Measurements from ENCODE around the gene AJM1.
"Not testable (repeated sequence)": the region's sequence is repeated elsewhere in the genome, so short reads cannot be mapped to it uniquely, and the experiment has no call there.

AJM1 gene

DNA sequence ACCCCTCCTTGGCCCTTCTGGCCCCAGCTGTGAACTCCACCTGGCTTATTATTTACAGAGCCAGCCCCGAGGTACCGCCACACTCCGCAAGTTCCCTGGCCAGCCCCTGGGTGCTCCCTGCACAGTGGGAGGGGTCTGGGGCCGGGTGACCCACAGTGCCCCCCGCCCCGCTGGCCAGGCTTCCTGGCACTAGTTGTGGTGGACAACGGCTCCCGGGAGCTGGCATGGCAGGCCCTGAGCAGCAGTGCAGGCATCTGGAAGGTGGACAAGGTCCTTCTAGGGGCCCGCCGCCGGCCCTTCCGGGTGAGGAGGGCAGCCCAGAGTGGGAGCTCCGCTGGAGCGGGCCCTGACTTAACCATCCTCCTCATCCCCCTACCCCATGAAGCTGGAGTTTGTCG lies 13.8 kb downstream of the AJM1 start:
- DNase-seq (ENCODE audit: low read depth in 2 of 2): no peak

DNA sequence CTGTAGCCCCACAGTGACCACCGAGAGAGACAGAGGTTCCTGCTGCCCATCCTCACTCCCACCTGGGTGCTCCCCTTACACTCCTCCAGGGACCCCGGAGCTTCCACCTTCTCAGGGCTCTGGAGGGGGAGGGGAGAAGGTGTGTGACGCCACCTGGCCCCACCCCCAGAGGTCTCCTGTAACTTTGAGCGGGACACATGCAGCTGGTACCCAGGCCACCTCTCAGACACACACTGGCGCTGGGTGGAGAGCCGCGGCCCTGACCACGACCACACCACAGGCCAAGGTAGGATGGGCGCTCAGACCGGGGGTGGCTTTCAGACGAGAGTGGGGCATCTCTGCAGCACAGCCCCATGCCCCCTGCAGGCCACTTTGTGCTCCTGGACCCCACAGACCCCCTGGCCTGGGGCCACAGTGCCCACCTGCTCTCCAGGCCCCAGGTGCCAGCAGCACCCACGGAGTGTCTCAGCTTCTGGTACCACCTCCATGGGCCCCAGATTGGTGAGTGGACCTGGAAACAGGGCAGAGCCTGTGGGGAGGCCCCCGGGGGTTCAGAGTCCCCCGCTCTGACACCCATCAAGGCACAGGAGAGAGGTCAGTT lies 14.4 kb downstream of the AJM1 start:
- DNase-seq (ENCODE audit: low read depth in 2 of 2): no peak

DNA sequence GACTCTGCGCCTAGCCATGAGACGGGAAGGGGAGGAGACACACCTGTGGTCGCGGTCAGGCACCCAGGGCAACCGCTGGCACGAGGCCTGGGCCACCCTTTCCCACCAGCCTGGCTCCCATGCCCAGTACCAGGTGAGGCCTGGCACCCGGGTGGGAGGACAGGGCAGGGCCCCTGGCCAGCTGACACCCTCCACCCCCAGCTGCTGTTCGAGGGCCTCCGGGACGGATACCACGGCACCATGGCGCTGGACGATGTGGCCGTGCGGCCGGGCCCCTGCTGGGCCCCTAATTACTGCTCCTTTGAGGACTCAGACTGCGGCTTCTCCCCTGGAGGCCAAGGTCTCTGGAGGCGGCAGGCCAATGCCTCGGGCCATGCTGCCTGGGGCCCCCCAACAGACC lies 14.9 kb downstream of the AJM1 start:
- DNase-seq (ENCODE audit: low read depth in 2 of 2): no peak

DNA sequence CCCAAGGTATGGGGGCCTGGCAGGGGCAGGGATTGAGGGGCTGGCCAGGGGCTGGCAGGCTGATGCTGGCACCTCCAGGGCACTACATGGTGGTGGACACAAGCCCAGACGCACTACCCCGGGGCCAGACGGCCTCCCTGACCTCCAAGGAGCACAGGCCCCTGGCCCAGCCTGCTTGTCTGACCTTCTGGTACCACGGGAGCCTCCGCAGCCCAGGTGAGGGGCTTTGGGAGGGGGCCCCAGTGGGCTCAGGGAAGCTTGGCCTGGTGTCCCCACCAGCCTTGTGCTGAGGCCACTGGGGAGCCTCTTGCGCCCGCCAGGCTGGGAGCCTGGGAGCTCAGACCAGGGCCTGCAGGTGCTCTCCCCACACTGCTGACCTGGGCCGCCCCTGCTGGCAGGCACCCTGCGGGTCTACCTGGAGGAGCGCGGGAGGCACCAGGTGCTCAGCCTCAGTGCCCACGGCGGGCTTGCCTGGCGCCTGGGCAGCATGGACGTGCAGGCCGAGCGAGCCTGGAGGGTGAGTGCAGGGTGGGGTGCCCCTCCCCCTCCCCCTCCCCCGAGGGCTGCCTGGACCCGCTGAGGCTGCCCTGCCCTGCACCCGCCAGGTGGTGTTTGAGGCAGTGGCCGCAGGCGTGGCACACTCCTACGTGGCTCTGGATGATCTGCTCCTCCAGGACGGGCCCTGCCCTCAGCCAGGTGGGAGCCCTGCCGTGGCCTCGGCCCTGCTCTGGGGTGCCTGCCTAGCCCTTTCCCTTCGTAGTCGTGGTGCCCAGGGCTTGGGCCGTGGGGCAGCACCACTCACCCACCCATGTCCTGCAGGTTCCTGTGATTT lies 15.5 kb downstream of the AJM1 start:
- no peak for DNase-seq (ENCODE audit: low read depth in 2 of 2)

DNA sequence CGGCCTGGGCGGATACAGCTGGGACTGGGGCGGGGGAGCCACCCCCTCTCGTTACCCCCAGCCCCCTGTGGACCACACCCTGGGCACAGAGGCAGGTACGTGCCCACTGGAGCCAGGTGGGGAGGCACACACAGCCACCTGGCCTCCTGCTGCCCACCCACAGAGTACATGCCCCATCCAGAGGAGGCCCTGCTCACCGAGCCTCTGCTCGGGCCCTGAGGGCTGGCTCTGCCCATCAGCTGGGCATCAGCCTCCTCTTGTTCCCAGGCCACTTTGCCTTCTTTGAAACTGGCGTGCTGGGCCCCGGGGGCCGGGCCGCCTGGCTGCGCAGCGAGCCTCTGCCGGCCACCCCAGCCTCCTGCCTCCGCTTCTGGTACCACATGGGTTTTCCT lies 16.2 kb downstream of the AJM1 start:
- DNase-seq (ENCODE audit: low read depth in 2 of 2): no peak

DNA sequence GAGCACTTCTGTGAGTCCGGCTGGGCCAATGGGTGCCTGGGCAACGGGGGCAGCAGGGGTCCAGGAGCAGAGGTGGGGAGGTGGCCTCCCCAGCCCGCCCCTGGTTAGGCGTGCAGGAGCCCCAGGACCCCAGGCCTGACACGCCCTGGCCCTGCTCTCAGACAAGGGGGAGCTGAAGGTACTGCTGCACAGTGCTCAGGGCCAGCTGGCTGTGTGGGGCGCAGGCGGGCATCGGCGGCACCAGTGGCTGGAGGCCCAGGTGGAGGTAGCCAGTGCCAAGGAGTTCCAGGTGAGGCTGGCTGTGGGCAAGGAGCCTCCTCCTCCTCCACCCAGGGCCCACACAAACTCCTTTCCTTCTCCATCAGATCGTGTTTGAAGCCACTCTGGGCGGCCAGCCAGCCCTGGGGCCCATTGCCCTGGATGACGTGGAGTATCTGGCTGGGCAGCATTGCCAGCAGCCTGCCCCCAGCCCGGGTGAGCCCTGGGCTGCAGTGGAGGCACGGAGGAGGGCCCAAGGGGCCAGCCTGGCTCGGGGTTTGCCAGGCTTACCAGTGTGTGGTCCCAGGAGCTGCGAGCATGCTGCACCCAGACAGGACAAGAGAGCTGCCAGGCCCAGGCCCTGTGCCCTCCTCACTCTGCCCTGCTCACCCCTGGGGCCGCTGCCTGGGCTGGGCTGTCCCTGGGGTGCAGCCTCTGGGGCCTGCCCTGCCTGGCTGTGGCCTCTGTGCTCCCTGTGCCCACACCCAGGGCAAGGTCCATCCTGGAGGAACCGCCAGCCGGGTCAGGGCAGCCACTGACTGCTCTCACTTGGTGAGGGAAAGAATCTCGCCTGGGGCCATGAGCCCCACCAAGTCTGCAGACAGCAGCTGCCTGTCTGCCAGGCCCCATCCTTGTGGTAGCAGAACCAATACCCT lies 16.8 kb downstream of the AJM1 start:
- DNase-seq (ENCODE audit: low read depth in 2 of 2): no peak

DNA sequence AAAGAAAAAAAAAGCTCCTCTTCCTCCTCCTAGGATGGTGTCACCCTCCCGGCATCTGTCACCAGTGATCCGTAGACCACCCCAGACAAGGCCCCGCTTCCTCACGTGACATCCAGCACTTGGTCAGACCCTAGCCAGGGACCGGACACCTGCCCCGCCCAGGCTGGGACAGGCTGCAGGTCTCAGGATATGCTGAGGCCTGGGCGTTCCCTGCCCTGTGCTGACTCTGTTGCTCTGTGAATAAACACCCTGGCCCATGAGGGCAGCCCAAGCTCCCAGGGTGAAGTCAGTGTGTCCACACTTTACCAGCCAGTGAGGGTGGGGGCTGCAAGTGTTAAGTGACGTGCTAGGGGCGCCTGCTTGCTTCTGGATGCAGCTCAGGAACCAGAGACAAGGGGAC lies 18.3 kb downstream of the AJM1 start:
- DNase-seq (ENCODE audit: low read depth in 2 of 2): no peak

DNA sequence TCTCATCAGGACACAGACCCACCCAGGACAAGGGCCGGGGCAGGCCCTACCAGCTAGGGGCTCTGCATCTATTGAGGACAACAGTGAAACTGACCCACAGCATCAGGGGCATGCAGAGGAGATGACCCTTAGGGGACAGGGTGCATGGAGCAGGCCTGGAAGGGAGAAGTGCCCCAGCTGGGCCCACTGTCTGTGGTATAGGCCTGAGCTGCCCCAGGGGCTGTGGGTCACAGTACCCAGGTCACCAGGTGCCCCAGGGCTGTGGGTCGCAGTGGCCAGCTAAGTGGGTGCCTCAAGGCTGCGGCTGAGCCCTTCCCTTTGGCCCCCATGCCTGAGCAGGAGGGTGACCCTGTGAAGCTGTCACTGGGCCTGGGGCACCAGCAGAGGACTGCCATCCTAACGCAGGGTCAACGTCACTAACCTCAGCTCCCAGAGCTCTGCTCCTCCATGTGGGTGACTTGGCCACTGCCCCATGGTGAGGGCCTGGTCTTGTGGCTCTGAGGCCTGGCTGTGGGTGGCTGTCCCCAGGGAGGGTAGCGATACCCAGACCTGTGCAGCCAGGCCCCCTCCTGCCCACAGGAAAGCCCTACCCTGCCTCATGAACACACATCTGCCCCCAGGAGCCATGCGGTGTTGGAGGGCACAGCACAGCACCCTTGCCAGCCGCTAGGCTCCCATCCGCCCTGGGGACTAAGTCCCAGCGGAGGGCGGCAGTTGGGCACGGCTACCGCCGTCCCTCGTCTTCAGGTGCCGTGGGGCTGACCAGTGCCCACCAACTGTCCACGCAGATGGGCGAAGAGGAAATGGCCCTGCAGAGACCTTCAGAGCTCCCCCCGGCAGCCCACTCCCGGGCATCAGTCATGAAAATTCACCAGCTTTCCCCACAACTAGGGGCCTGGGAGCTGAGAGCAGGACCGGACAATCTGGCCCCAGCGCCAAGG lies 18.9 kb downstream of the AJM1 start:
- no peak for DNase-seq (ENCODE audit: low read depth in 2 of 2)

DNA sequence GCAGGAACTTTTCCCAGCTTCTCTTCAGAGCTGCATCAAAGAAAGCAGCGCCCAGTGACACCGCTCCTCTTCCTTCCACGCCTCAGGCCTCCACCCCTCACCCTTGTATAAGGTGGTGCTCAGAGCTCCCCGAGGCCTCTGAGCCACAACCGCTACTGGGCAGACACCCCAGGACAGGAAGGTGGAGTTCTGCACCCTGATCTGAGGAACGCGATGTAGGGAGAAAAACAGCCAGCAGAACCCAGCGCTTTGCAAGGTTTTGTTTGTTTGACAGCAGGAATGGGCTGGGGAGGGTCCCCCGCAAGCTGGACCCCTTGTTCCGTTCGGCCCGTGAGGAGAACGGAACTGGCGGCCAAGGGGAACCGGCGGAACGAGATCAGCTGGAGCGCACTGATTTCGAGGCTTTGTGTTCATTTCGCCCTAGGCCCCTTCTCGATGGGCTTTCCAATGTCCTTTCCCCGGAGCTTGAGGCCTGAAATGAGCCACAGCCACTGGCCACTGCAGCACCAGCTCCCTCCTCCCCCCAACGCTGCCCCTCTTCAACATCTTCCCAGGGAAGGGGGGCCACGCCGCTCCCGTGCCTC lies 19.7 kb downstream of the AJM1 start:
- DNase-seq (ENCODE audit: low read depth in 2 of 2): no peak

DNA sequence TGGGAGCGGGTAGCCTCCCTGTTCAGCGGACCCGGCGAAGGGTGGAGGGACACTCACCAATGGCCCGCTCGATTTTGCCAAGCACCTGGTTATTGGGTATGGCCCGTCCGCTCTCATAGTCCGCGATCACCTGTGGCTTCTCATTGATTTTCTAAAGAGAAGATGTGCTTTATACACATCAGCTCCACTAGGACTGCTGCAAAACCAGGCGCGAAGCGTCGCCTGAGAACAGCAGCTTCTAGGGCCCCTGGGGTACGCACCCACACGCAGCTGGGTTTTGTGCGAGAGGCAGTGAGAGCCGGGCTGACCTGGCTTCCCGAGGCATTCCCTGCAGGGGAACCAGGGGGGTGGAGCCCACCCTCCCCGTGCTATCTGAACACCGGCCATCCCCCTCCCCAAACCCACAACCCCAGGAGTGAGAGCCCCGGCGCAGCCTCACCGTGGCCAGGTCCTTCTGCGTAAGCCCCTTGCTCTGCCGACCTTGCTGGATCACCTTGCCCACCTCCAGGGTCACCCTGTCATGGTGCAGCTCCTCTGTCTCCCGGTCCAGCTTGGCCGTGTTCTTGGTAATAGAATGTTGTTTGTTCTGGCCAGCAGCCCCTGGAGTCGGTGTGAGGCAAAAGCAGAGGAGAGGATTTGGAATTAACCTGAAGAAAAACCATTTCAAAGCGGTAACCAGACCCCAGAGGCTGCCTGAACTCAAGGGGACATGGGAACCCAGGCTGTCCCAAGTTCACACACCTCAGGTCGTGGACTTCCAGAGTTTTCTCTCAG lies 20.8 kb downstream of the AJM1 start:
- DNase-seq (ENCODE audit: low read depth in 2 of 2): no peak

DNA sequence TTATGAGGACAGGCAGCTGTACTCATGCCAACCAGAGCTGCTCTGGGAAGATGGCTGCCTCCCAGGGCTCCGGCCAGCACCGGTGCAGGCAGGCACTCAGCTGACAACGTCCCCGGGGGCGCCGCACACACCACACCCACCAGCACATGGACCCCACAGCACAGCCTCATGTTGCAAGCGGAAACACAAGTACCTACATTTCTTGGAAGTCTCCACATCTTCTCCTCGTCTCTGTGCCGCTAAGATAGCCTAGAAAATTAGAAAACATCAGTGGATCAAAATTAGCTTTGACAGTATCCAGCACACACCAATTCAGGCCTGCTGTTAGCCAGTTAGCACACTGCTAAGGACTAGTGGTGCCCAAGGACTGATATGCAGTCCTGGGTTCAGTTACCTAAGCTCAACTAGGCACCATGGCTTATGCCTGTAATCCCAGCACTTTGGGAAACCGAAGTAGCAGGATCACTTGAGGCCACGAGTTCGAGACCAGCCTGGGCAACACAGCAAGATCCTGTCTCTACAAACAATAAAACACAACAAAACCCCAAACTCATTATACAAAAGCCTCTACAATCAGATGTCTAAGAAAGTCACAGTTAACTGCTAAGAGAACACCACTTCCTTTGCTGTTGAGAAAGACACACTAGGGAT lies 21.5 kb downstream of the AJM1 start:
- DNase-seq (ENCODE audit: low read depth in 2 of 2): no peak

DNA sequence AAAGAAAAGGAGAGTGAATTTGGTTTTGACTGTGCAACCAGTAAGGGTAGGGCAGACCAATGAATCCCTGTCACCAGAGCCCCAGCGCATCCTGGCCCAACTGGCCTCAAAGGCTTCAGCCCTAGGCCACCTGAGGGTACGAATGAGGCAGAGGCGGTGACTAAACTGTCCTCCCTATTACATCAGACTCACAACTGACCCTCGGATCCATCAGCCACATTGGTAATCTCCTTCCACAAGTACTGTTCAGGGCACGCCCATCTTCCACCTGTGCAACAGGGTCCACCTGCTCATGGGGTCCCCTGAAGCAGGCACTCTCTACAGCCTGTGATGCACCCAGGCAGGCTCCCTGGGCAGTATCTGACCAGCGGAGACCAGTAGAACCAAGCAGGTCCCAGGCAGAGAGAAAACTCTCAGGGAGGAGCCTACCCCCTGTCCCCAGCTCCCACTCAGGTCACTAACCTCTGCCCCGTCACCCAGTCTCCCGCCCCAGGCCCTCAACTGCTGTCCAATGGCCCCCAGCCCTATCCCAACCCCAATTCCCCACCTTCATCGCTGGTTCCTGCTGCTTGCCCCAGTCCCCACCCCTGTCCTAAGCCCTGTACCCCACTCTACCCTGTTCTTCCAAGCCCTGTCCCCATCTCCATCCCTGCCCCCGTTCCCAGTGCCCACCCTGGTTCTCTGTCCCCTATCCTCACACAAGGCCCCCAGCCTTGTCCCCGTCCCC lies 22.9 kb downstream of the AJM1 start:
- no peak for DNase-seq (ENCODE audit: low read depth in 2 of 2)

DNA sequence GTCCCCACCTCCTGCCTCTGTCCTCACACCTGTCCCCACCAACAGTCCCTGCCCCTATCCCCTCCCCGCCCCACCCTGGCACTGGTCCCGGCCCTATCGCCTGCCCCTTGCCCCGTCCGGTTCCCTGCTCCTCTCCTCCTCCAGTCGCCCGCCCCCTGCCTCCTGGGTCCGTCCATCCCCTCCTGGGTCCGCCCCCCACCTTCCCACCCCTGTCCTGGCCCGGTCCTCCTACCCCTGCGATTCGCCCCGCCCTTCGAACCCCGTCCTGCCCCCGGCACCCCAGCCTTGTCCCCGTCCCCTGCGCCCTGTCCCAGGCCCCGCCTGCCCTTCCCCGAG lies 23.5 kb downstream of the AJM1 start:
- no peak for DNase-seq (ENCODE audit: low read depth in 2 of 2)

DNA sequence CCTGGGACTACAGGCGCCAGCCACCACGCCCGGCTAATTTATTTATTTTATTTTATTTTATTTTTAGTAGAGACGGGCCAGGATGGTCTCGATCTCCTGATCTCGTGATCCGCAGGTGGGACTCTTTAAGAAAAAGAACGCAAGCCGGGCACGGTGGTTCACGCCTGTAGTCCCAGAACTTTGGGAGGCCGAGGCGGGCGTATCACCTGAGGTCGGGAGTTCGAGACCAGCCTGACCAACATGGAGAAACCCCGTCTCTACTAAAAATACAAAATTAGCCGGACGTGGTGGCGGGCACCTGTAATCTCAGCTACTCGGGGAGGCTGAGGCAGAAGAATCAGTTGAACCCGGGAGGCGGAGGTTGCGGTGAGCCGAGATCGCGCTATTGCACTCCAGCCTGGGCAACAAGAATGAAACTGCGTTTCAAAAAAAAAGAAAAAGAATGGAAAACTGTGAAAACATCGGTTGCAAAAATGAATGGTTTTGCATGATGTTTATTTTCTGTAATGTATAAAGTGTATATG lies 24.7 kb downstream of the AJM1 start:
- DNase-seq (ENCODE audit: low read depth in 2 of 2): not testable (repeated sequence)

DNA sequence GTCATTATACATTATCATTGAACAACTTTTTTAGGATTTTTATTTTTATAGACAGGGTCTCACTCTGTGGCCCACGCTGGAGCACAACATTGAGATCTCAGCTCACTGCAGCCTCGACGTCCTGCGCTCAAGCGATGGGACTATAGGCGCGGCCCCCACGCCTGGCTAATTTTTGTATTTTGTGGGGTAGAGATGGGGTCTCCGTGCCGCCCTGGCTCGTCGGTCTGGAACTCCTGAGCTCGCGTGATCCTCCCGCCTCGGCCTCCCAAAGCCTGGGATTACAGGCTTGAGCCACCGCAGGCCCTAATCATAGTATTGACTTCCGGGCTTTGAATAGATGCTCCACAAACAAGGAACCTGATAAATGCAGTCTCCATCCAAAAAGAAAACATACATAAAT lies 25.2 kb downstream of the AJM1 start:
- no peak for DNase-seq (ENCODE audit: low read depth in 2 of 2)

DNA sequence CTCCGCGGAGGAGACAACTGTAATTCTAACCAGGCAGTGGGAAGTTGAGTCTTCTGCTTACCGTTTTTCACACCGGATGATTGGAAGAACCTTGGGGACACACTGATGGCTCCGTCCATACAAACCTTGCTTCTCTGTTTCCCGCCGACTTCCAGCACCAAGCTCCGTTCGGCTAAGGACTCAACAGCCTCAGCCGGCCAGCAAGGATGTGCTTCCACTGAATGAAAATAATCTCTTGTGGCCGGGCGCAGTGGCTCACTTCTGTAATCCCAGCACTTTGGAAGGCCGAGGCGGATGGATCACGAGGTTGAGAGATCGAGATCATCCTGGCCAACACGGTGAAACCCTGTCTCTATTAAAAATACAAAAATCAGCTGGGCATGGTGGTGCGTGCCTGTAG lies 25.6 kb downstream of the AJM1 start:
- DNase-seq (ENCODE audit: low read depth in 2 of 2): no peak

DNA sequence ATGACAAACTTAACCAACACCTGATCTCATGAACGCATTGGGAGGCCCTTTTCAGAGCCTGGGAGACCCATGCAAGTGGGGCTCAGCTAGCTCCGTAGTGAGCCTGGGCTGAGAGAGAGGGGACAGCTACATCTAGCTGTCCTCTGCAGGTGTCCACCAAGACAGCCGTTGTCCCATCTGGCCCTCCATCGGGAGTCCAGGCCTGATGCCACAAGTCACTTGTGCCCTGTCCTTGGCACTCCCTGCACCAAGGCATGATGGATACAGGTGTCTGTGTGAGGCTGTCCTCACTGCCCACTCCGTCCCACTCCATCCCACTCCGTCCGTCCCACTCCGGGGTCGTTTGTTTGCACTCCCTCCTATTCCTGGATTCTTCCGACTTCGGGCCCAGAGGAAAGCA lies 26.4 kb downstream of the AJM1 start:
- no peak for DNase-seq (ENCODE audit: low read depth in 2 of 2)

DNA sequence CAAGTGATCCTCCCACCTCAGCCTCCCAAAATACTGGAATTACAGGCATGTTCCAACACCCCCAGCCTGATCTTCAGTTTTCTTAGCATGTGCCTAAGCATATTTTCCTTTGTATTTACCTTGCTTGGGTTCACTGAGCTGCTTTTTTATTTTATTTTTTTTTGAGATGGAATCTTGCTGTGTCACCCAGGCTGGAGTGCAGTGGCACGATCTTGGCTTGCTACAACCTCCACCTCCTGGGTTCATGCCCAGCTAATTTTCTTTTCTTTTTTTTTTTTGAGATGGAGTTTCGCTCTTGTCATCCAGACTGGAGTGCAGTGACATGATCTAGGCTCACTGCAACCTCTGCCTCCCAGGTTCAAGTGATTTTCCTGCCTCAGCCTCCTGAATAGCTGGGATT lies 27.3 kb downstream of the AJM1 start:
- not testable (repeated sequence) for DNase-seq (ENCODE audit: low read depth in 2 of 2)

DNA sequence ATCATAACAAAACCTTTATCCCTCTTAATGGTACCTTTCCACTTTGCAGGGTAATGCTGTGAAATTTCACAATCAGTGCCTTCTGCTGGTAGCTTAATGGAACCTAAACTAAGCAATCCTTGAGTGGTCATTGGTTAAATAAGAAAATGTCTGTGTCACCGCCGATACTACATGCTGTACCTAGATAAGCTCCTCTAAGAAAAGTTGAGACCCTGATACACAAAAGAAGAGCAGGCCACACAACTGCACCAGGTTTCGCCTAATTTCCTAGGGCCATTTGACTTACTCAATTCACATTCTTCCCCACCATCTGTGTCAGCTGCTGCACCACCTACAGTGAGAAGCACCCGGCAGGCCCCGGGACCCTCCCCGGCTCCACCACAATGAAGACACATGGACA lies 32.9 kb downstream of the AJM1 start:
- no peak for DNase-seq (ENCODE audit: low read depth in 2 of 2)
